Fibroblast of villous mesenchyme (primary cell): Measurements from ENCODE around the gene PTPN3. TPM values are rescaled to one million over a fixed set of nuclear protein-coding genes. Genes with fewer than 3 reads are reported as not detected.

Experiments used
- DNase-seq: peaks from one replicate; pipeline ENCODE4 v3.0.0-alpha.2; 2010; ENCODE audit warnings: low read depth
- H3K4me3 ChIP-seq: 2 replicates; pipeline ENCODE4 v1.5.1; 2011; ENCODE audit warnings: low read depth, mild to moderate bottlenecking, low read length
- total RNA-seq: library from RNA; depleted of rRNA; stranded (reverse); fragments of >200 nt; gene quantifications from 2 replicates; pipeline ENCODE4 v1.2.3, GENCODE V29; 2012
- TF ChIP-seq, protein P1 (sequence below): IDR thresholded peaks from 2 replicates; pipeline ENCODE4 v1.5.1; 2012; ENCODE audit warnings: low read depth, mild to moderate bottlenecking, low read length; ENCODE audit not compliant: insufficient read depth

Gene PTPN3
- total RNA-seq, 1 donor = under 0.01 TPM

DNA sequence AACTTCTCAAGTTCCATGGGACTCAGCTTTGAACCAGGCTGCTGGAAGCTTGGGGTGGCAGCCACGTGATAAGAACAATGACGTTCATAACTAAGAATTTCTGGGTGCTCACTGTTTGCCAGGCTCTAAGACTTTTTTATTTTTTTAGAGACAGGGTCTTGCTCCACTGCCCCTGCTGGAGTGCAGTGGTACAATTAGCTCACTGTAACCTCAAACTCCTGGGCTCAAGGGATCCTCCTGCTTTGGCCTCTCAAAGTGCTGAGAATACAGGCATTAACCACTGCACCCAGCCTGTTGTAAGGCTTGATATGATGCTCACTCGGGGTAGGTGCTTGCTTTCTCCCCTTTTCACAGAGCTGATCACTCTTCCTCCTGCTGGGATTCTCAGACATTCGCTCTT, 38.7 kb downstream of the PTPN3 start:
- no peak overlapping the region for H3K4me3 ChIP-seq
- DNase-seq = no peak
- TF ChIP-seq, protein P1, sequence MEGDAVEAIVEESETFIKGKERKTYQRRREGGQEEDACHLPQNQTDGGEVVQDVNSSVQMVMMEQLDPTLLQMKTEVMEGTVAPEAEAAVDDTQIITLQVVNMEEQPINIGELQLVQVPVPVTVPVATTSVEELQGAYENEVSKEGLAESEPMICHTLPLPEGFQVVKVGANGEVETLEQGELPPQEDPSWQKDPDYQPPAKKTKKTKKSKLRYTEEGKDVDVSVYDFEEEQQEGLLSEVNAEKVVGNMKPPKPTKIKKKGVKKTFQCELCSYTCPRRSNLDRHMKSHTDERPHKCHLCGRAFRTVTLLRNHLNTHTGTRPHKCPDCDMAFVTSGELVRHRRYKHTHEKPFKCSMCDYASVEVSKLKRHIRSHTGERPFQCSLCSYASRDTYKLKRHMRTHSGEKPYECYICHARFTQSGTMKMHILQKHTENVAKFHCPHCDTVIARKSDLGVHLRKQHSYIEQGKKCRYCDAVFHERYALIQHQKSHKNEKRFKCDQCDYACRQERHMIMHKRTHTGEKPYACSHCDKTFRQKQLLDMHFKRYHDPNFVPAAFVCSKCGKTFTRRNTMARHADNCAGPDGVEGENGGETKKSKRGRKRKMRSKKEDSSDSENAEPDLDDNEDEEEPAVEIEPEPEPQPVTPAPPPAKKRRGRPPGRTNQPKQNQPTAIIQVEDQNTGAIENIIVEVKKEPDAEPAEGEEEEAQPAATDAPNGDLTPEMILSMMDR = peak; percentile 0

DNA sequence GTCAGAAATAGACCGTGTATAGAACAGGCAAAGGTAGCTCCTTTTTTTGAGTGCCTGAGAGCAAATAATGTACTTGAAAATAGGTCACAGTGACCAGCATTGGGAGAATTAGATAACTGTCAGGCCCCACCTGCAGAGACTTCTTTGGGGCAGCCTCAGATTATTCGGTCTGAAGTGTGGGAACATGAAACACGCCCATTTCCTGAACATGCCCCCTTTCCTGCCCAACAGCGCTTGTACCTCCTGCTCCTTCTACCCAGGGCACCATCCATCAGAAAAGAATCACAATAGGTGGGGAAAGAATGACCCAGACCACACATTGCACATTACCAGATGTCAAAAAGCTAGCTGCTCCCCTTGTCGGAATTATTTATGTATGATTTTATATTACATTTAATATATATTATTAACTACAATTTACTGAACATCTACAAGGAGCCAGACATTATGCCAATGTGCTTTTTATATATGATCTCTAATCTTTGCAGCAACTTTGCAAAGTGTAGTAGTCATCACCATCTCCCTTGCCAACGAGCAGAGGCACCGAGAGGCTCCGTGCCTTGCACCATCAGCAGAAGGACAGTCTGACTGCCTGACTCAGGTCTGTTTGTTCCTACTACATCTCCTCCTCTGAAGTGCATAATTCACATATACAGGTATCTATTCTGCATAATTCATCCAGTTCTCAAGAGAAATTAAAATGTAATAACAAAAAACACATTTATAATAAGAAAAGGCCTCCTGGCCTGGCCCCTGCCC, 39.5 kb downstream of the PTPN3 start:
- no peak for DNase-seq
- TF ChIP-seq, protein P1 = no peak
- H3K4me3 ChIP-seq = no peak overlapping the region

DNA sequence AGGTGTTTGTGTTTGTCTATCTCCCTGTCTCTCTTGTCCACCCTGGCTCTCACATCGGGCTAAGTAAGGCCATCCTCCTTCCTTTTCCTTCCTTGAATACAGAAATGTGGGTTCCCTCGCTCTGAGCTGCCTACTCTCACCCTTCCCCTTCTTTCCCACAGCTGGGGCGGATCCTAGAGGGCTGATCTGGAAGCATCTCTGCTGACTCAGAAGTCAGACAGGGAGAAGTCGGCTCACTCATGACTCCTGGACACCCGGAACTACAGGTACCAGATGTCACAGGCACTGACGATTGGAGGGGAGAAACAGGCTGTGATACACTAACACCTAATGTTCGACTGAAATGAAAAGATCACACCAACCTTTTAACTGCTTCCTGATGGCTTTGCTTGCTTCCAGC, 41.3 kb downstream of the PTPN3 start:
- TF ChIP-seq, protein P1 = no peak
- no peak for DNase-seq
- H3K4me3 ChIP-seq = no peak overlapping the region

DNA sequence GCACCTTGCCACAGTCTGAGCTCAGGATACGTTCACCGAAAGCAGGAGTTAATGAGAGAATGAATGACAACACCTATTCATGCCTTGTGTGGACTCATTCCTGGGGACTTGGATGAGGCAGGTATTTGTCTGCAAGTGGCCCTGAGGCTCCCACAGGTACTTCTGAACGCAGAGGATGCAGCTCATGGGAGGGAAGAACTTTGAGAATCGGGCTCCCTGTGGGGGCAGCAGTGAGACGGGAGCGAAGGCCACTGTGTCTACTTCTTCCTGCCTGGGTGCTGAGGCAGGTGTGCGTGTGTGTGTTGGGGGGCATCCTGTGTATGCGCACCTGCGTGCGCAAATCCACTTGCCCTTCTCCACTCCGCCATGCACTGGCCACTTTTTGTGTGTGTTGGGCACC, 42.2 kb downstream of the PTPN3 start:
- H3K4me3 ChIP-seq = no peak overlapping the region
- TF ChIP-seq, protein P1 = no peak
- no peak for DNase-seq

DNA sequence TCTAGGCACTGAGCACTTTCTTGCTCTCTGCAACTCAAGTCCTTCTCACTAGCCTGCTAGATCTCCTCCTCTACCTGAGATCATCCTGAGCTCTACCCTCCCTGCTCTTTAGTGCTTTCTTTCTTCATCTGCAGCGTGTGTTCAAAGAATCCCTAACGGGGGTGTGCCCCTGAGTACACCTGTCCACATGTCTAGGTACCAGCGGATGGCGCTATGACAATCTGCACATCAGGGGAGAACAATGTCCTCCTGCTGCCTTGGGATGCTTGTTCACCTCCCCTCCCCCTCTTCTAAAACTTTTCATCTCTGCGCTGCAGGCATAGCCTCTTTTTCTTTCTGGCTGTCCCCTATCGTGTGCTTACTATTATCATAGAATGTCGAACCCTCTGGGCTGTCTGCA, 42.7 kb downstream of the PTPN3 start:
- no peak for DNase-seq
- TF ChIP-seq, protein P1 = no peak
- H3K4me3 ChIP-seq = no peak overlapping the region

DNA sequence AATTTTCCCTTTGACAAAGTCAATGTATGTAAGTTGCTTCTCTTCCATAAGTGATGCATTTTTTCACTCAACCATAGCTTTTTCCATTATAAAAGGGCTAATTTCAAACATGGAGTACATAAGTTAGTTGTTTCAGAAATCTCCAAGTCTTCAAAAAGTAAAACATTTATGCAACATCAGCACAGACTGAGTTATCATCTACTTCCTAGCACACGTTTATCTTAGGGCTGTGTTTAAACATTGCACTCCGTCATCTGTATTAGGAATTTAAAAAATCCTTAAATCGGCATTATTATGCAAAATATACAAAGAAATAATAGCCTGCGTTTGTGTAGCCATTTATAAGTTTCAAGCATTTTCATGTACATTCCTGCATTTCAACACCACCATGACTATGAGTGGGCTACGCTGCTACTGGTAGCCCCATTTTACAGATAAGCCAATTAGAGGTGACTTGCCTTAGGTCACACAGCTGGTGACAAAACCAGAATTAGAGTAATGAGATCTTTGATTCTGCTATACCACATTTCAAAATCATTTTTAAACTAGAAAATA, 43.4 kb downstream of the PTPN3 start:
- no peak overlapping the region for H3K4me3 ChIP-seq
- TF ChIP-seq, protein P1 = no peak
- DNase-seq = no peak

DNA sequence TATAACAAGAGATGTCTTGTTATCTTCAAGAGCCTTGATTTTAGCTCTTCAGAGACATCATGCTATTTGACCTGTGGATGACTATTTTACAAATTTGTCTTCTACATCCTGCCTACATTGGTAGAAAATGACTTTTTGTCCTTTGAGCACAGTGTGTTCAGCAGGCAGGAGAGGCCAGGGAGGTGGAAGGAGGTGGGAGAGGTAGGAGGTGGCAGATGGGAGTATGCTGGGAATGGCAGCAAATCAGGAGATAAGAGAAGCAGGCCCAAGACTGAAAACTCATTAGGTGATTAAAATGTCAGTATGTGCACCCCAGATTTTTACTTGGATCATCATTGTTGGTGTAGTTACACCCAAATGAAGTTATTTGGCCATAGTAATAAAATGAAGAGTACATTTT, 44.1 kb downstream of the PTPN3 start:
- TF ChIP-seq, protein P1 = no peak
- DNase-seq = no peak
- no peak overlapping the region for H3K4me3 ChIP-seq
